Prostate gland (tissue), 2 donors: Measurements from ENCODE around the gene TGM2. TPM values are rescaled to one million over a fixed set of nuclear protein-coding genes. Genes with fewer than 3 reads are reported as not detected.
A peak's percentile ranks its signal among the peaks of the same experiment; 100 is the strongest.

Experiments used
- DNase-seq: peaks from one replicate; pipeline ENCODE4 v3.0.0-alpha.2; 2019; ENCODE audit warnings: low spot score
- H3K27ac ChIP-seq, 2 donors: fragments of 200-600 bp; sonication (generic); 2 replicates each; pipeline ENCODE4 v1.5.1; 2017 to 2019
- H3K27me3 ChIP-seq: fragments of 200-600 bp; sonication (generic); replicated peaks from 2 replicates; pipeline ENCODE4 v1.5.1; 2019; ENCODE audit not compliant: insufficient read depth
- H3K36me3 ChIP-seq, 2 donors: fragments of 200-600 bp; sonication (generic); 1 replicate in 1 of 2; 2 replicates in 1 of 2; pipeline versions ENCODE4 v1.5.1 to v1.8.1; 2017 to 2019
- H3K4me1 ChIP-seq: fragments of 200-600 bp; sonication (generic); replicated peaks from 2 replicates; pipeline ENCODE4 v1.5.1; 2019
- H3K4me3 ChIP-seq, 2 donors: fragments of 200-600 bp; sonication (generic); 2 replicates each; pipeline ENCODE4 v1.5.1; 2017 to 2019
- H3K9me3 ChIP-seq: fragments of 200-600 bp; sonication (generic); 2 replicates; pipeline ENCODE4 v1.5.1; 2017
- CTCF ChIP-seq, 4 experiments: fragments of 200-600 bp in 2 of 4; fragments of 450-650 bp in 2 of 4; sonication (generic) in 2 of 4; IDR thresholded peaks; 1 replicate in 3 of 4; 2 replicates in 1 of 4; pipeline ENCODE4 v1.5.1; 2016 to 2019; ENCODE audit warnings: antibody characterized with exemption in 4 of 4, mild to moderate bottlenecking in 2 of 4, moderate library complexity in 2 of 4
- POLR2A ChIP-seq: fragments of 450-650 bp; IDR thresholded peaks from one replicate; pipeline ENCODE4 v1.6.1; 2016; ENCODE audit warnings: antibody characterized with exemption, mild to moderate bottlenecking
- POLR2AphosphoS5 ChIP-seq: sonication (generic); formaldehyde crosslinking; IDR thresholded peaks from one replicate; pipeline ENCODE4 v1.6.1; 2017; ENCODE audit warnings: antibody characterized with exemption
- WGBS: methylation state at CpG from one replicate; pipeline ENCODE4 v1.1.5; 2018; 5-methylcytosine and 5-hydroxymethylcytosine counted together
- intact Hi-C: fragments of 100-400 bp; cut with DNase I; formaldehyde crosslinking; loops from one replicate; pipeline ENCODE4 v1.14.2; 2022
- total RNA-seq, 2 donors: library from RNA; depleted of rRNA; stranded (reverse); fragments of >200 nt; gene quantifications; one replicate each; pipeline ENCODE4 v1.1.0, GENCODE V29; 2016

Gene TGM2
- total RNA-seq, 2 donors from 2014 or later = 39.6 to 157 TPM

GRCh38 chr20:38117635-38118034 lies 47.4 kb downstream of the TGM2 start:
- DNase-seq = no peak
- Histone ChIP-seq H3K27ac (no peak overlapping the region), H3K27me3 (no peaks in the 10 kb centered on the region), H3K4me3 (no peak overlapping the region), H3K9me3 (no peaks in the 10 kb centered on the region), H3K4me1 (no peaks in the 10 kb centered on the region), H3K36me3 (no peaks in the 10 kb centered on the region)
- intact Hi-C loops = no loop called here
- 78% methylated on average over 3 of the region's 3 CpGs for WGBS
- TF ChIP-seq POLR2A (no peak), CTCF (IDR thresholded peaks at IDR 0.05) (no peak), POLR2AphosphoS5 (no peak)

GRCh38 chr20:38117205-38117604 lies 47.9 kb downstream of the TGM2 start:
- TF ChIP-seq POLR2A = no peak
- TF ChIP-seq POLR2AphosphoS5 = no peak
- TF ChIP-seq CTCF (IDR thresholded peaks at IDR 0.05) = no peak
- intact Hi-C loops = no loop called here
- Histone ChIP-seq H3K27me3 (no peaks in the 10 kb centered on the region), H3K9me3 (no peaks in the 10 kb centered on the region), H3K4me3 (no peak overlapping the region), H3K36me3 (no peaks in the 10 kb centered on the region), H3K4me1 (no peaks in the 10 kb centered on the region), H3K27ac (no peak overlapping the region)
- WGBS = 94% methylated on average over 2 of the region's 2 CpGs
- DNase-seq = no peak

GRCh38 chr20:38116409-38117165 lies 48.5 kb downstream of the TGM2 start:
- Histone ChIP-seq H3K27ac (no peak overlapping the region), H3K27me3 (no peaks in the 10 kb centered on the region), H3K4me3 (no peak overlapping the region), H3K4me1 (no peaks in the 10 kb centered on the region), H3K9me3 (no peaks in the 10 kb centered on the region), H3K36me3 (no peaks in the 10 kb centered on the region)
- DNase-seq = no peak
- TF ChIP-seq CTCF (IDR thresholded peaks at IDR 0.05) (no peak), POLR2A (no peak), POLR2AphosphoS5 (no peak)
- WGBS = 63% methylated on average over 3 of the region's 3 CpGs
- intact Hi-C loops = no loop called here

- intact Hi-C loops = no loop called here
- Histone ChIP-seq H3K36me3 (no peaks in the 10 kb centered on the region), H3K27ac (no peak overlapping the region), H3K4me1 (peaks cover under 1% of the 10 kb centered on the region), H3K9me3 (no peaks in the 10 kb centered on the region), H3K4me3 (no peak overlapping the region), H3K27me3 (no peaks in the 10 kb centered on the region)
- WGBS = 73% methylated on average over 2 of the region's 2 CpGs
- no peak for DNase-seq
- no peak for TF ChIP-seq CTCF (IDR thresholded peaks at IDR 0.05)
- TF ChIP-seq POLR2AphosphoS5 = no peak
- TF ChIP-seq POLR2A = no peak
These were observed 49.2 kb downstream of the TGM2 start for GRCh38 chr20:38115896-38116295.

- H3K36me3 ChIP-seq = no peaks in the 10 kb centered on the region
- TF ChIP-seq POLR2AphosphoS5 (no peak), CTCF (IDR thresholded peaks at IDR 0.05) (peak in 1 of 4 experiments; percentile 10)
- WGBS = 94% methylated on average over 1 of the region's 1 CpG
- H3K9me3 ChIP-seq = no peaks in the 10 kb centered on the region
- no peaks in the 10 kb centered on the region for H3K27me3 ChIP-seq
- intact Hi-C loops = no loop called here
- H3K4me3 ChIP-seq = no peak overlapping the region
- H3K27ac ChIP-seq = no peak overlapping the region
- DNase-seq = no peak
- peaks cover 7% of the 10 kb centered on the region for H3K4me1 ChIP-seq
These were observed 49.9 kb downstream of the TGM2 start for GRCh38 chr20:38115205-38115604.
